HG02870 (cell line): Measurements from ENCODE around the gene STIM1.
"Not testable (repeated sequence)": the region's sequence is repeated elsewhere in the genome, so short reads cannot be mapped to it uniquely, and the experiment has no call there.

Source experiments
- ATAC-seq: cut with Tn5 transposase; IDR thresholded peaks from one replicate; pipeline ENCODE4 v1.9.1; 2021; ENCODE audit warnings: mild to moderate bottlenecking, moderate library complexity; ENCODE audit not compliant: unreplicated experiment

Gene STIM1

DNA sequence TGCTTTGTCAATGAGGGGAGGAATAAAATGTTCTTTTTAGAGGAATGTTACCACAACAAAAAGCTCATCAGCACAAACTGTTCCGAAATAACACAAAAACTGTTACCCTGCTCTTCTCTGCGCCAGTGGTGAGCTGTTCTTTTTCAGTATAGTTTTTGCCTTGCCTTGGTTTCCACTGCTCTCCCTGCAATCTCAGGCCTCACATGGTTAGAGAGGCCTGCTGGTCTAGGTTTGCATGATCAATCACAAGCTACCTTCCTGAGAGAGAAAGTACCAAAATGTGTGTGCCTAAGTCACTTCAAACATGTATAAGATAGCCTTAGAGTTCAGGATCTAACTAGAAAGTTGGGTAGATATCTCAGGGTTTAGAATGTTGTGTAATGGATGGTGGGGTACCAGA lies 114.6 kb downstream of the STIM1 start:
- ATAC-seq, result no peak

DNA sequence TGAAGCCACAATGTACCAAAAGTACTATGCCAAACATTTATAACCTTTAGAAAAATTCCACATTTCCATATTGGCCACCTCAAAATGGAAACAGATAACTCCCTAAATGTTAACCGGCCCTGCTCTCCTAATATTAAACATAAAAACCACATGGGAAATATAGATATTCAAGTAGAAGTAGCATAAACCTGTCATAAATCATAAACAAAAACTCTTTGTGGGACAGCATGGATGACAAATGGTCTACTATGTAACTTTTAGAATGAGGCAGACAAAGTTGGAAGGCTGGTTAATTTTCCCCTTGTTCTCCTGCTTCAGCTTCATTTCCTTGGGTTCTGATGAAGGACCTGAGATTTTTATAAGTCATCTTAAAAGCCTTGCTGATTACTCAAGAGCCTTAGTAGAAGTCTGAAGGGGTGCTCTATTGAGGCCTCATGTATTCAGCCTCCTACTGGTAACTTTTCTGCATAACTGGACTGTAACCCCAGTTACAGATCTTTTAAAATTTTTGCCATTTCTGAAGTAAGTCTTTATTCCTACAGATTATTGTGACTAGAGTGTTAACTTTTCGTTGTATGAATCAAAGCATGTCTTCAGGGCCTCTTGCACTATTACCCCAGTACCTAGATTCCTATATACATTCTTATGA lies 116.4 kb downstream of the STIM1 start:
- no peak for ATAC-seq

DNA sequence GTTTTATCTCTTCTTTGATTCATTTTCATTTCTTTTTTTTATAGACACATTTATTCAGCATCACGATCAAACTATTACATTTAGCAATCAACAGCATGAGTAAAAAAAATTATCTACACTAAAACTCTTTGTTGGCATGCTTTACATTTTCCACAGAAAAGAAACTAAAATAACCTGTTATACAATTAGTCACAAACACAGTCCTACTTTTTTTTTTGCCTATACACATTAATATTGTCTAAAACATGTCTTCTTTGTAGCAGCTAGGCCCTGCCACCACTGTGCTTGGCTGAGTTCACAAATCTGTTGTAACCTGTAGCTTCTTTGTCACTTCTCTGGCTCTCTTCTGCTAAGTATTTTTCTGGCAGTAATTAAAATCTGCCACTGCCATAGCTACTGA lies 117.0 kb downstream of the STIM1 start:
- no peak for ATAC-seq

DNA sequence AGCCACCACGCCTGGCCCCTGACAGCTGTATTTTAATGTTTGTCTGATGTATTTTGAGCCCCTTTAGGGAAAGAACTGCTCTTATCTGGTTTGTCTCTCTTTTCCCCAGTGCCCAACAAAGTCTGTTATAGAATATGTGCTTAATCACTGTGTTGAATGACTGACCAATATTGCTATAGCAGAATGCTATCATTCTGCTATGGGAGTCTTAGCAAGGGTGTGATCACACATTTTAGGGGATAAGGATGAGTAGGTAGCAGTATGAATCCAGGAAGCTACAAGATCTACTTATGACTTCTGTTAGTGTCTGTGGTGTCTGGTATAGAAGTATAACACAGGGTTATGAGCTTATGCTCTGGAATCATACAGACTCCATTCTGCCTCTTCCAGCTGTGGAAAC lies 121.6 kb downstream of the STIM1 start:
- no peak for ATAC-seq

DNA sequence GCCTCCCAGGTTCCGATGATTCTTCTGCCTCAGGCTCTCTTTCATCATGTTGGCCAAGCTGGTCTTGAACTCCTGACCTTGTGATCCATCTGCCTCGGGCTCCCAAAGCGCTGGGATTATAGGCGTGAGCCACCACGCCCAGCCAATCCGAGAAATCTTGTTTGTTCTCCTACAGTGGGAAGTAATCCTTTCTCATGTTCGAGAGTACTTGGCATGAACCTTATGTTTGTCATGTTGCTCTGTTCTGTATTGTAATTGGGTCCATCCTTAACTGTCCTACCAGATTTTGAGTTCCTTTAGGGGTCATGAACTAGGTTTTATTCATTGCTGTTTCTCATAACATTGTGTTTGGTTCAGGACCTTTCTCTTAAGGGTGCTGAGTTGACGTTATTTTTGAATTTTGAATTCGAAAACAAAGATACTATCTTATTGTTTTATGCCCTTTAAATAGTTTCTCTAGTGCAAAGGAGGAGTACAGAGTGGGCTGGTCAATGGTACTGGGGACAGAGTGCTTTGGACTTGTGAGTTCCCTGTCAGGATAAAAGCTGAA lies 125.7 kb downstream of the STIM1 start:
- no peak for ATAC-seq

DNA sequence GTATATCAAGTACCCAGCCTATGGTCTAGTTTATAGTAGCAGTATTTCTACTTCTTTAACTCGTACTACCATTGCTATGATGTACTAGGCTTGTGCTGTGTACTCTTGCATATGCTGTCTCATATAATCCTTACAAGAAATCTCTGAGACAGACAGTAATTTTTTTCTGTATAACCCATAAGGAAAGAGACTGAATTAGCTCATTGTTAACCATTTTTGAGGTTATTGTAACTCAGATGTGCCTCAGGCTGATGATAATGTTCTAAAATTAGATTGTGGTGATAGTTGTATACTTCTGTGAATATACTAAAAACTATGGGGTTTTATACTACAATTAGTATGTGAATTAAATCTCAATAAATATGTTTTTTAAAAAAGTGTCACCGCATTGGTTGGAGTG lies 127.0 kb downstream of the STIM1 start:
- ATAC-seq, result no peak

DNA sequence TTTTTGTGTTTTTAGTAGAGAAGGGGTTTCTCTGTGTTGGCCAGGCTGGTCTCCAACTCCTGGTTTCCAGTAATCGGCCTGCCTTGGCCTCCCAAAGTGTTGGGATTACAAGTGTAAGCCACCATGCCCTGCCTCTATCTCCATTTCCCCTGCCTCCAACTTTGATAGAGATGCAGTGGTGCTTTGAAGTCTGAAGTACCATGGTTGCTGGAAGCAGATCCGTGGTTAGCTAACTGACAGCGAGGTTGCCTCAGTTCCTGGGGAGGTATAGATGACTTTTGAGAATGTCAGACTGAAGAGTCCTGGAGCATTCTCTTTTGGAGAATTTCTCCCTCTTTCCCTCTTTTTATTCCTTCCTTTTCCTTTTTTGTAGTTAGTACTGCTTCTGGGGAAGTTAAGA lies 127.6 kb downstream of the STIM1 start:
- no peak for ATAC-seq

DNA sequence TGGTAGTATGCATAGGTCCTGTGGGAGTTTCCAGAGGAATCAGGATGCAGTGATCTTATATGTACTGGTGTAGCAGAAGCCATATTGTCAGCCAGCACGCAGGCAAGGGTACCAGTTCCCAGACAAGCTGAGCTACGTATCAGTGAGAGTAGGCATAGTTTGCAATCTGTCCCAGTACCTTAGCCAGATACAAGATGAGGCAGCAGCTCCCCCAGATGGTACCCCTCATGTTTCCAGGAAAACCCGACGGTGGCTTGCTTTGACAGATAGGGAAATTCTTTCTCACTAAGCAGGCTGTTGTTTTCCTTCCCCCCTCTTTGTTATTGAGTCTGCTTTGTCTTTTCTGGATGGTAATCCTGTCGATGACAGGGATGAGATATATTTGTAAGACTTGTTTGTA lies 129.4 kb downstream of the STIM1 start:
- no peak for ATAC-seq

DNA sequence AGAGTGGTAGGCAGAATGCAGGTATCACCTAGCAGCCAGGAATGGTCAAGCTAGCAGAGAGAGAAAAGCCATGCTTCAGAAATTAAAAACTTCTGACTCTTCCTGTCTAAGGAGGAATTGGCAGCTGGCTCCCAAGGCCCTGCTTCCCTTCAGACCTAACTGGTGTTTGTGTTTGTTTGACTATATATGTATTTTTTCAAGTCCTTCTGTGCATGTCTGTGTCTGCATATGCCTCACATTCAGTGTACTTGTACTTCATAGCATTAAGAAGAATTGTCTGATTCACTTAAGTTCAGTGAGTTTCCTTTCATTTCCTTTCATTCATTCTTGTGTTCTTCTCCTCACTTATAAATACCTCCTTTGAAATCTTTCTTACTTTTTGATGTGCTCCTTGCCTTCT lies 130.2 kb downstream of the STIM1 start:
- no peak for ATAC-seq

DNA sequence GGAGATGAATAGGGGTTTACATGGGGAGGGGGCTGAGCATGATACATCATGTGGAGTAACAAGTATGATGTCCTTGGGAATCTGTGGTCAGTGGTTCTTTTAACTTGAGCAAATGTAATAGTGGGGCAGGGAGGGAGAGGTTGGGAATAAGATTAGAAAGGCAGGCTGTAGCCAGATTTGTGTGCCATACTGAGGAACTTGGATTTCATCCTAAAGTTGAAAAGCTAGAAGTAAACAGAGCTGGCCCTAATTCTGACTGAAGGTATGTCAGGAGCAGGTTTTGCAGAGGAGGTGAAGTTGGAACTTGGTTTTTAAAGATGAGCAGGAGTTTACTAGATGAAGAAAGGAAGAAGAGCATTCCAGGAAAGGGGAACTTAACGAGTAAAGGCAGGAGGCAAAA lies 130.8 kb downstream of the STIM1 start:
- no peak for ATAC-seq

DNA sequence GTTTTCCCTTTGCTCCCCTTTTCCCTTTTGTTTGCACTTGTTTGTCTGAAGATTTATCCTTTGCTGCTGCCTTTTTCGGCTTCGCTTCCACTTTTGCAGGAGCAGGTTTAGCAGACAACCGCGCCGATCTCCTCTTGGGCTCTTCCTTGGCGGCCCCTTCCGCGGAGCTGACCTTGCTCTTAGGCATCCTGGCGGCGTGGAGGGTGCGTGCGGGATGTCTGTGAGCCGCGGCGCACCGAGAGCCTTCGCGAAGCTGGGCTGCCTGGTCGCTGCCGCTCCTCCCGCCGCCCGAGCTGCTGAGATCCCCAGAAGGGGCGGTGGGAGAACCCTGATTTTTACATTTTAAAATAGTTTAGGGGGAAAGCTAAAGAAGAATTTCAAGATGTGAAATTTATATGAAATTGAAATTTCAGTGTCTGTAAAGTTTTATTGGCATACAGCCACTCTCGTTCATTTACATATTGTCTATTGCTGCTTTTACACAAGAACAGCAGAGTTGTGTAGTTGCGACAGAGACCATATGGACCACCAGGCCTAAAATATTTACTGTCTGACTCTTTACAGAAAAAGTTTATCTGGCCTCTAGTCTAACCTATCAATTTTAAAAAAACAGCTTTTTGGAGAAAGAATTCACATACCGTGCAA lies 133.9 kb downstream of the STIM1 start:
- ATAC-seq, result no peak

DNA sequence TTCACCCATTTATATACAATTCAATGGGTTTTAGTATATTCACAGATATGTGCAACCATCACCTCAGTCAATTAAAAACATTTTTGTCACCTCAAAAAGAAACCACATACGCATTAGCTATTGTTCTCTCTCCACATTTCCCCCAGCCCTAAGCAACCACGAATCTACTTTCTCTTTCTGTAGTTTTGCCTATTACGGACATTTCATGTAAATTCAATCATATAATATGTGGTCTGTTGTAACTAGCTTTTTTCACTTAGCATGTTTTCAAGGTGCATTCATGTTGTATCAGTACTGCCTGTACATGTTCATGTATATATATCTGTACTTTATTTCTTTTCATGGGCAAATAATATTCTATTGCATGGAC lies 134.4 kb downstream of the STIM1 start:
- ATAC-seq, result no peak

DNA sequence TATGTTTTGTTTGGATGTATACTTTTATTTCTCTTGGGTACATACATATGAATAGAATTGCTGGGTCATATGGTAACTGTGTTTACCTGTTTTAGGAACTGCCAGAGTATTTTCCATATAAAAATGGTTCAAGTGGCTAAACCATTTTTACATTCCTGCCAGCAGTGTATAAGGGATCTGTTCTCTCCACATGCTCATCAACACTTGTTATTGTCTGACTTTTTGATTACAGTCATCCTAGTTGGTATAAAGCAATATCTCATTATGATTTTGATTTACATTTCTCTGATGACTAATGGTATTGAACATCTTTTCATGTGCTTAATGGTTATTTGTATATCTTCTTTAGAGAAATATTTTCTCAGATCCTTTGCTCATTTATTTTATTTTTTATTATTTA lies 134.9 kb downstream of the STIM1 start:
- no peak for ATAC-seq

DNA sequence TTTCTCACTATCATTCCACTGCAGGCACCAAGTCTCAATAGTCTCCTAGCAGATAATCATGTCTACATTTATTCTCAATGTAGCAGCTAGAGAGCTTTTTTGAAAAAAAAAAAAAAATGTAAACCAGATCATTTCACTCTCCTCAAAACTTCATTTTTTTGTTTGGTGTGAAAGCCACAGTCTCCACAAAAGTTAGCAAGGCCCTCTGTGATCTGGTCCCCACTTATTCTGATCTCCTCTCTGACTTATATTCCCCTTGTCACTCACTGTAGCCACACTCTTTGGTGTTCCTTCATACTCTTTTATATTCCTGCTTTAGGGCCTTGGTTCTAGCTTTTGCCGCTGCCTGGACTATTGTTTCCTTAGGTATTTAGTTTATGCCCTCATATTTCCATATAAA lies 137.5 kb downstream of the STIM1 start:
- ATAC-seq, result no peak

DNA sequence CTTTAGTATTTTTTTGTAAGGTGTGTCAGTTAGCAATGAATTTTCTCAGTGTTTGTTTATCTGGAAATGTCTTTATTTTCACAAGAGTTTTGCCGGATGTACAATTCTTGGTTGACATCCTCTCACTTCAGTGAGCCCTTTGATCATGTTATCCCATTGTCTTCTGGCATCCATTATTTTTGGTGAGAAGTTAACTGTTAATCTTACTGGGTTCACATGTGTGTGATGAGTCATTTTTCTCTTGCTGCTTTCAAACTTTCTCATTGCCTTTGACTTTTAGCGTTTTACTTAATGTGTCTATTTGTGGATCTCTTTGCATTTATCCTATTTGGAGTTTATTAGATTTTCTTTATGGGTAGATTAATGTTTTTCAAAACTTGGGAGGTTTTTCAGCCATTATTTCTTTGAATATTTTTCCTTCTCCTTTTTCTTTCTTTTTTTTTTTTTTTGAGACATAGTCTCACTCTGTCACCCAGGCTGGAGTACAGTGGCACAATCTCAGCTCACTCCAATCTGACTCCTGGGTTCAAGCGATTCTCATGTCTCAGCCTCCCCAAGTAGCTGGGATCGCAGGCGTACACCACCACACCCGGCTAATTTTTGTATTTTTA lies 138.7 kb downstream of the STIM1 start:
- no peak for ATAC-seq

DNA sequence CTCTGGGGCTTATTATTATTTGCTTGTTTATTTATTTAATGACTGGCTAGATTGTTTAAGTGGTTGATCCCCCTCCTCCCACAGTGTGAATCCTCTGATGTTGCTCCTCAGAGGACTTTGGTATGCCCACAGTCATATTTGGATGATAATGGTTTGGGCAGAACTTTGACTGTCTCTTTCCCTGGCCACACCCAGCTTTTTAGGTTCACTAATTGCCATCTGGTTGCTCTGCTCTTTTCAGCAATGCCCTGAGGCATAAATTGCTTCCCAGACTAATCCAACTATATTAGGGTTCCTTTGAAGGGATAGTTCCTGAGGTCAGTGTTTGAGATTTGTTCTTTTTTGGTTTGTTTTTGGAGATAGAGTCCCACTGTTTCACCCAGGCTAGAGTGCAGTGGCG lies 139.8 kb downstream of the STIM1 start:
- no peak for ATAC-seq

DNA sequence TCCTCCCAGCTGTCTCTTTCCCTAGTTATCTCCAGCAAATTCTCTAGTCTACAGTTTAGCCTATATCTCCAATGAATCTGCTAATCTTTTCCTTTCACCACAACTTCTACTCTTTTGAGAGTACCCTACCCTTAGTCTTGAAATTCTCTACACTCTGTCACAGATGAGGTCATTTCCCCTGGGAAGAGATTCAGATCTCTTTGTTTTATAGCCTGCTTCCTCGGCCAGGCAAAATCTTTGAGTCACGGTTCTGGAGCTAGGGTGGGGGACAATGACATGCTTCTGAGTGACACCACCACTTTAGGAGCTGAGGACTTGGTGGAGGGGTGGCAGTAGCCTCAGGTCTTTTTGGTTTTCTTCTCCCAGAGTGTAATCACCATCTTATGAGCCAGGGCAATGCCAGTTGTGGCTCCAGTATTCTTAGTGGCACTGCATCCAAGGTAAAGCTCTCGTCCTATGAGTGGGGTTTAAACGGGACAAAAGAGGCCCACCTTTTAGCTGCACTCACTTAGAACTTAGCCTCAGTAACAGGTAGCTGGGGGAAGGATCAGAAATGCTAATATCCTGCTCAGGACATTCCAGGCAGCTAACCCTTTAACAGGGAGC lies 140.6 kb downstream of the STIM1 start:
- no peak for ATAC-seq

DNA sequence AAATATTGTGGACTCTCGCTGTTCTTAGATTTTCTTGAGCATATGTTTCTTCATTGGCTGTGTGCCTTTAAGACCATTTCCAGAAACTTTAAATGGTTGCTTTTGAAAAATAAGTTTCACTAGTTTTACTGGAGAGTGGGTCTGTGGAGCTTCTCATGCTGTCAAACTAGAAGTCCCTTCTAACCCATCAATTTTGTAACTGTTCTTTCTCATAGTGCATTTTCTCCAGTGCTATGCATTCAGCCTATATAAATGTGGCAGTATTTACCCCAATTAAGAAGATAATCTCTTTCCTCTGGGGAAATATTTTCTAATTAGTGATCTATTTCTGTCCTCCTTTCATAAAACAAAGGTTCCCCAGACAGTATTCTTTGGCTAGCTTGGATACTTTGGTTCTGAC lies 141.2 kb downstream of the STIM1 start:
- no peak for ATAC-seq

DNA sequence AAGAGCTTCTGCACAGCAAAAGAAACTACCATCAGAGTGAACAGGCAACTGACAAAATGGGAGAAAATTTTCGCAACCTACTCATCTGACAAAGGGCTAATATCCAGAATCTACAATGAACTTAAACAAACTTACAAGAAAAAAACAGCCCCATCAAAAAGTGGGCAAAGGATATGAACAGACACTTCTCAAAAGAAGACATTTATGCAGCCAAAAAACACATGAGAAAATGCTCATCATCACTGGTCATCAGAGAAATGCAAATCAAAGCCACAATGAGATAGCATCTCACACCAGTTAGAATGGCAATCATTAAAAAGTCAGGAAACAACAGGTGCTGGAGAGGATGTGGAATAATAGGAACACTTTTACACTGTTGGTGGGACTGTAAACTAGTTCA lies 149.3 kb downstream of the STIM1 start:
- not testable (repeated sequence) for ATAC-seq

DNA sequence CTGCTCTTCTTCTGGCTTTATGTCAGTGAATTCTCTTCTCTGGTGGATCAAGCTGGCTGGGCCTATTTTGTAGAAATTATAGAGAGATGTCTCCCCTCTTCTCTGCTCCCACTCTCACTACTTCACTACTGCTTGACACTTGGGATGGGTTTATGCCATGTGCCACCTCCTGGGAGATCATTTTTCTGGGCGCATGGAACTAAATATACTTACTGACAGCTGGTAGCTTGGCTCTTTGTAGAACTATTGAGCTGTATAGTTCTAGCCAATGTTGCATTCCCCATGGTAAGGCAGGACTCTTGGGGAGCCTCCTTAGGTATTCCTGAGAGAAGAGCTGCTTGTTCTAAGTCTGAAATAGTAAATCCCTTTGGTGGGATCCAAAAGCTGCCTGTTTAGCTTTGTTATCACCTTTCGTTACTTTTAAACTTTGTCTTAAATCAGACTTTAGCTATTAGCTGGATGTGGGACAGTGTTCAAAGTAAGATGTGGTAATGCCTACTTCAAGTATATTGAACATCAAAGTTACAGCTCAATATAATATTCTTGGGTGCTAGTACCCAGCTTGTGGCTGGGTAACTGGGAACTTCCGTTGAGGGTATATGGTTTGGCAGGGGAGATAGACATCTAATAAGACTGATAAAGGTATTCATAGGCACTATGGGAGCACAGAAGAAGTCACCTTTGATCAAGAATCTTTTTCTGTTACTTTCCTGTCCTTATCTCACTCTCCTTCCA lies 151.6 kb downstream of the STIM1 start:
- no peak for ATAC-seq

DNA sequence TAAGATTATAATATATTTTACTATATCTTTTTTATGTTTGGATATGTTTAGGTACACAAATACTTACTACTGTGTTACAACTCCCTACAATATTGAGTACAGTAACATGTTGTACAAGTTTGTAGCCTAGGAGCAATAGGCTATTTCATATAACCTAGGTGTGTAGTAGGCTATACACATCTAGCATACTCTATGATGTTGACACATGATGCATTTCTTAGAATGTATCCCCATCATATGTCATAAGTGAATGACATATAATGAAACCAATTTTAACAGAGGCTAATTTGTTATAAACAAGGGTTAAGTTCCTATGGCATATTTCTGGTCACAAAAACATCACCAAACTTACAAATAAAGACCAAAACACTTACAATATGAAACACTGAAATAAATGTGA lies 152.7 kb downstream of the STIM1 start:
- no peak for ATAC-seq
